Psoas muscle (tissue), 8 donors: ENCODE data around the gene SNORC. TPM values are rescaled to one million over a fixed set of nuclear protein-coding genes. Genes with fewer than 3 reads are reported as not detected.
A peak's percentile ranks its signal among the peaks of the same experiment; 100 is the strongest.

Experiments
- ATAC-seq, 4 donors: fragments of 200-7000 bp; cut with Tn5 transposase; one replicate each; pipeline ENCODE4 v1.9.1; 2020; ENCODE audit warnings: moderate library complexity in 3 of 4, mild to moderate bottlenecking in 2 of 4
- DNase-seq, 2 donors: peaks; one replicate each; pipeline ENCODE4 v3.0.0-alpha.2; 2020
- H3K27ac ChIP-seq: fragments of 200-600 bp; one replicate; pipeline ENCODE4 v1.8.0; 2022
- H3K27me3 ChIP-seq, 3 donors: fragments of 200-600 bp in 1 of 3; one replicate each; pipeline versions ENCODE4 v1.6.1 to v1.8.0; 2013 to 2022; ENCODE audit warnings: low read length in 2 of 3, mild to moderate bottlenecking in 2 of 3, moderate library complexity in 1 of 3; ENCODE audit not compliant: insufficient read depth in 3 of 3
- H3K36me3 ChIP-seq, 2 donors: fragments of 200-600 bp in 1 of 2; one replicate each; pipeline versions ENCODE4 v1.6.1 to v1.8.0; 2013 to 2022; ENCODE audit warnings: low read depth in 1 of 2, mild to moderate bottlenecking in 1 of 2, moderate library complexity in 1 of 2; ENCODE audit not compliant: insufficient read depth in 1 of 2
- H3K4me1 ChIP-seq: fragments of 200-600 bp; one replicate; pipeline ENCODE4 v1.8.0; 2022
- H3K4me3 ChIP-seq: fragments of 200-600 bp; one replicate; pipeline ENCODE4 v1.8.0; 2022; ENCODE audit warnings: mild to moderate bottlenecking
- H3K9me3 ChIP-seq: fragments of 200-600 bp; one replicate; pipeline ENCODE4 v1.8.0; 2022
- WGBS, 3 donors: extraction: QIAGEN DNeasy Blood & Tissue Kit; methylation state at CpG; one replicate each; pipeline versions ENCODE4 v1.1.6 to v1.1.7; 2013; 5-methylcytosine and 5-hydroxymethylcytosine counted together
- intact Hi-C, 2 donors: fragments of 100-400 bp; cut with DNase I; formaldehyde crosslinking; loops; one replicate each; pipeline versions ENCODE4 v1.11.0 to v1.14.2; 2022
- polyA plus RNA-seq, 3 donors: library from polyadenylated mRNA; stranded (reverse); fragments of 200-250 nt; gene quantifications; one replicate each; pipeline ENCODE4 v1.2.3, GENCODE V29; 2013
- total RNA-seq, 4 donors: library from RNA; stranded (reverse); fragmentation: NEBNext Ultra II Directional in 2 of 4; extraction: Animal tissue kit (Norgen Biotek cat#: 25700) in 2 of 4; gene quantifications; one replicate each; pipeline versions ENCODE4 v1.2.1 to v1.2.4, GENCODE V29; 2021 to 2023
- TF ChIP-seq, protein P1 (sequence below): fragments of 200-600 bp; IDR thresholded peaks from one replicate; pipeline ENCODE4 v1.8.0; 2022; ENCODE audit warnings: antibody characterized with exemption
- donor health status: healthy with polysubstance abuse.
- donor health status: DM: no; HTN: no; CAD: no; lungs with moderate emphysema.
- donor health status: Bipolar disorder and iron deficiency.
- donor health status: healthy.
- donor health status: DM: yes; HTN: yes; CAD: no.
- donor health status: DM: no; HTN: no; CAD: no.
- donor health status: DM: no; HTN: no; CAD: no.
- donor health status: DM: yes; HTN: yes; CAD: no.

SNORC gene
- total and polyA plus RNA-seq, 7 donors, result 0.06 to 2.1 (median 0.63) TPM

DNA sequence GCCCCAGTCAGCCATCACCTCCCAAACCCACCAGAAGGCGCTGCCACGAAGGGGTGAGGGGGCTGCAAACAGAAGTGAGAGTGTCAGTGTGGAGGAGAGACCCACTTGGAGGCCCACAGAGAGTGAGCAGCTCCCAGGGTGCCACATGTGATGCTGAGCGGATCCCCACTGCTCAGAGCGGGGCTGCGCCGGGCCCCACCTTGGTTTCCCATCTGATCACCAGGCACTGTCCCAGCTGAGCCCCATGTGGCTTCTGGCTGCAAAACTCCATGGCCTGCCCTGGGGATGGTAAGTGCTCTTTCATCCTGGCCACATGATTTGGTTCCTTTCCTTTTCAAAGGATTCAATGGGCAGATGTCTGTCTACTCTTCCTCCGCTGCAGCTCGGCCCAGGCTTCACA, 23.8 kb downstream of the SNORC start:
- 93 to 95% (median 94%) methylated on average over 8 of the region's 8 CpGs for WGBS, 3 donors
- intact Hi-C loops, result no loop called here
- H3K4me3 ChIP-seq, result no peak overlapping the region
- TF ChIP-seq, protein P1, sequence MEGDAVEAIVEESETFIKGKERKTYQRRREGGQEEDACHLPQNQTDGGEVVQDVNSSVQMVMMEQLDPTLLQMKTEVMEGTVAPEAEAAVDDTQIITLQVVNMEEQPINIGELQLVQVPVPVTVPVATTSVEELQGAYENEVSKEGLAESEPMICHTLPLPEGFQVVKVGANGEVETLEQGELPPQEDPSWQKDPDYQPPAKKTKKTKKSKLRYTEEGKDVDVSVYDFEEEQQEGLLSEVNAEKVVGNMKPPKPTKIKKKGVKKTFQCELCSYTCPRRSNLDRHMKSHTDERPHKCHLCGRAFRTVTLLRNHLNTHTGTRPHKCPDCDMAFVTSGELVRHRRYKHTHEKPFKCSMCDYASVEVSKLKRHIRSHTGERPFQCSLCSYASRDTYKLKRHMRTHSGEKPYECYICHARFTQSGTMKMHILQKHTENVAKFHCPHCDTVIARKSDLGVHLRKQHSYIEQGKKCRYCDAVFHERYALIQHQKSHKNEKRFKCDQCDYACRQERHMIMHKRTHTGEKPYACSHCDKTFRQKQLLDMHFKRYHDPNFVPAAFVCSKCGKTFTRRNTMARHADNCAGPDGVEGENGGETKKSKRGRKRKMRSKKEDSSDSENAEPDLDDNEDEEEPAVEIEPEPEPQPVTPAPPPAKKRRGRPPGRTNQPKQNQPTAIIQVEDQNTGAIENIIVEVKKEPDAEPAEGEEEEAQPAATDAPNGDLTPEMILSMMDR, result no peak
- no peaks in the 10 kb centered on the region for H3K9me3 ChIP-seq
- no peak overlapping the region for H3K27ac ChIP-seq
- no peaks in the 10 kb centered on the region for H3K27me3 ChIP-seq
- H3K4me1 ChIP-seq, result peaks cover 8% of the 10 kb centered on the region
- ATAC-seq (no peak), DNase-seq (peak in 1 of 2 donors; percentile 45)
- H3K36me3 ChIP-seq, result no peaks in the 10 kb centered on the region

DNA sequence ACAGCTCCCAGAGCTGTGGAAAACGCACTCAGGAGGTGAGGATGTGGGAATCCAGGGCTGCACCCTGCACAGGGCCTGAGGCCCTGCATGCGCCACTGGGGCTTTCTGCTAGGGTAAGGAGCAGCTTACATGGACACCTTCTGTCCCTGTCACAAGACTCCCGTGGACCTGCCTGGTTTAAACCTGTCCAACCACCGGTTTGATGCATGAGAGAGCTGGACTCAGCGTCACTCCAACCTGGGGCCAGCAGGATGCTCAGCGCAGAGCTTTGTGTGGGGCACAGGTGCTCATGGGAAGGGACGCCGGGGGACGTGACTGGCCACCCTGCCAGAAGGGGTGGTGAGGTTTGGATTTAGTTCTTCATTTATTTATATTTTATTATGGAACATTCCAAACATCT, 24.2 kb downstream of the SNORC start:
- intact Hi-C loops, result no loop called here
- no peak for DNase-seq
- TF ChIP-seq, protein P1, result no peak
- Histone ChIP-seq H3K4me1 (peaks cover 8% of the 10 kb centered on the region), H3K27ac (no peak overlapping the region), H3K36me3 (no peaks in the 10 kb centered on the region), H3K4me3 (no peak overlapping the region), H3K27me3 (no peaks in the 10 kb centered on the region), H3K9me3 (no peaks in the 10 kb centered on the region)
- WGBS, 3 donors, result 88 to 92% (median 90%) methylated on average over 9 of the region's 9 CpGs
- ATAC-seq, result no peak

DNA sequence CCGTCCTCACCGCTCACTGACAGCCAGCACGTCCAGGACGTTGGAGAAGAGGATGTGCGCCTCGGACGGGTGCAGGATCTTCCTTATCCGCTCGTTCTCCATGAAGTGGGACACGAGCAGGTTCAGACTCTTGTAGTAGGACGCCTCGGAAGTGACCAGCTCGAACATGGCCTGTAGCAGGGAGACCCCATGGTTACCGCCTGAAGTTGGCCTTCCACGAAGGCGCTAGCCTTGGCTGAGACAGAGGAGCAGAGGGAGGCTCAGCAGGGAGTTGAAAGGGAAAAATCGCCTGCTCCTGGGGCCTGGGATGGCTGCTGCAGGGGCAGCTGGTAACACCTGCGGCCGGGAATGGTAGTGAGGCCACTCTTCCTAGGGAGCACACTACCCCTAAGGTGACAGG, 24.7 kb downstream of the SNORC start:
- H3K27ac ChIP-seq, result no peak overlapping the region
- intact Hi-C loops, result no loop called here
- no peaks in the 10 kb centered on the region for H3K27me3 ChIP-seq
- ATAC-seq (no peak), DNase-seq (no peak)
- no peaks in the 10 kb centered on the region for H3K9me3 ChIP-seq
- no peak overlapping the region for H3K4me3 ChIP-seq
- TF ChIP-seq, protein P1, result no peak
- 87 to 90% (median 88%) methylated on average over 19 of the region's 19 CpGs for WGBS, 3 donors
- H3K4me1 ChIP-seq, result peaks cover 8% of the 10 kb centered on the region
- H3K36me3 ChIP-seq, result no peaks in the 10 kb centered on the region

DNA sequence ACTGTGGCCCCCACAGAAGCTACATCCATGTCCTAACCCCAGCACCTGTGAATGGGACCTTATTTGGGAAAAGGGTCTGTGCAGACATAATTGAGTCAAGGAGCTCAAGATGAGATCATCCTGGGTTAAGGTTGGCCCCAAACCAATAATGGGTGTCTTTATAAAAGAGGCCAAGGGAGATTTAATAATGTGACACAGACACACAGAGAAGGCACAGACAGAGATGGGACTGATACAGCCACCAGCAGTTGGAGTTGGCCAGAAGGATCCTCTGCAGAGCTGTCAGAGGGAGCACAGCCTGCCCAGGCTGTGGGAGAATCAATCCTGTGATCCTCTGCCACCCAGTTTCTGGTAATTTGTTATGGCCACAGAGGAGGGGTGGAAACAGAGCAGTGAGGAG, 26.0 kb downstream of the SNORC start:
- Histone ChIP-seq H3K9me3 (no peaks in the 10 kb centered on the region), H3K4me3 (no peak overlapping the region), H3K4me1 (peaks cover 6% of the 10 kb centered on the region), H3K36me3 (no peaks in the 10 kb centered on the region), H3K27me3 (peaks cover 0 to 2% (median 0%) of the 10 kb centered on the region in 3 donors), H3K27ac (no peak overlapping the region)
- ATAC-seq (no peak), DNase-seq (no peak)
- intact Hi-C loops, result no loop called here
- TF ChIP-seq, protein P1, result no peak

DNA sequence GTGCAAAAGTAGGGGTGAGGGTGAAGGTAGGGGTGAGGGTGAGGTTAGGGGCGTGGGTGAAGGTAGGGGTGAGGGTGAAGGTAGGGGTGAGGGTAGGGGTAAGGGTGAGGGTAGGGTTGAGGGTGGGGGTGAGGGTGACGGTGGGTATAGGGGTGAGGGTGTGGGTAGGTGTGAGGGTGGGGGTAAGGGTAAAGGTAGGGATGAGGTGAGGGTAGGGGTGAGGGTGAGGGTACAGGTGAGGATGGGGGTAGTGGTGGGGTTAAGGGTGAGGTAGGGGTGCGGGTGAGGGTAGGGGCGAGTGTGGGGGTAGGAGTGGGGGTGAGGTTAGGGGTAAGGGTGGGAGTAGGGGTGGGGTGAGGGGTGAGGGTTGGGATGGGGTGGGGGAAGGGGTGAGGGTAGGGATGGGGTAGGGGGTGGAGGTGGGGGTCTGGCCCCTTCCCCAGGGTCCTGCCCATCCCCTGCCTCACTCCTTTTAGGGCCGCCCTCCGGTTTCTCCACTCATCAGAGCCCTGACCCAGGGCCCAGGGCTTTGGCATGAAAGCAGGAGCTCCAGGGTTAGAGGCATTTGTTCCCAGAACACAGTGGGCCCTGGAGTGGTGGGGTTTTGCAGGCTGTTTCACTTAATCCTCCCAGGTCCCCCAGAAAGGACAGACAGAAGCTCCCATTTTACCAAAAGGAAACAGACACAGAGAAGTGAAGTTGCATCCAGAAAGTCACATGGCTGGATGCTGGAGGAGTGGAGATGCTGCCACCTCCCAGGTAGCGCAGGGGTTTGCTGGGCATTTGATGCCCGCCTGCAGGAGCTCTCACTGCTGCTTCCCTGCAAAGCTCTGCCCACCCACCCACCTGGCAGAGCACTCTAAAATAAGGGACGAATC, 26.9 kb downstream of the SNORC start:
- Histone ChIP-seq H3K4me3 (no peak overlapping the region), H3K27me3 (peaks cover 0 to 10% (median under 1%) of the 10 kb centered on the region in 3 donors), H3K4me1 (no peaks in the 10 kb centered on the region), H3K36me3 (no peaks in the 10 kb centered on the region), H3K27ac (no peak overlapping the region), H3K9me3 (no peaks in the 10 kb centered on the region)
- no peak for DNase-seq
- intact Hi-C loops, result no loop called here
- 86 to 90% (median 90%) methylated on average over 7 to 9 of the region's 9 CpGs for WGBS, 3 donors
- TF ChIP-seq, protein P1, result no peak
- ATAC-seq, result no peak
